GM18526 (cell line): ENCODE measurements around the gene ZNF132.

Experiments used
- POLR2A ChIP-seq: IDR thresholded peaks from 3 replicates; pipeline ENCODE4 v1.6.1; 2011; ENCODE audit not compliant: insufficient read length; ENCODE audit errors: extremely low read depth

ZNF132 gene

GRCh38 chr19:58471736-58472135 is 31.8 kb upstream of the ZNF132 start:
- TF ChIP-seq POLR2A = no peak

DNA sequence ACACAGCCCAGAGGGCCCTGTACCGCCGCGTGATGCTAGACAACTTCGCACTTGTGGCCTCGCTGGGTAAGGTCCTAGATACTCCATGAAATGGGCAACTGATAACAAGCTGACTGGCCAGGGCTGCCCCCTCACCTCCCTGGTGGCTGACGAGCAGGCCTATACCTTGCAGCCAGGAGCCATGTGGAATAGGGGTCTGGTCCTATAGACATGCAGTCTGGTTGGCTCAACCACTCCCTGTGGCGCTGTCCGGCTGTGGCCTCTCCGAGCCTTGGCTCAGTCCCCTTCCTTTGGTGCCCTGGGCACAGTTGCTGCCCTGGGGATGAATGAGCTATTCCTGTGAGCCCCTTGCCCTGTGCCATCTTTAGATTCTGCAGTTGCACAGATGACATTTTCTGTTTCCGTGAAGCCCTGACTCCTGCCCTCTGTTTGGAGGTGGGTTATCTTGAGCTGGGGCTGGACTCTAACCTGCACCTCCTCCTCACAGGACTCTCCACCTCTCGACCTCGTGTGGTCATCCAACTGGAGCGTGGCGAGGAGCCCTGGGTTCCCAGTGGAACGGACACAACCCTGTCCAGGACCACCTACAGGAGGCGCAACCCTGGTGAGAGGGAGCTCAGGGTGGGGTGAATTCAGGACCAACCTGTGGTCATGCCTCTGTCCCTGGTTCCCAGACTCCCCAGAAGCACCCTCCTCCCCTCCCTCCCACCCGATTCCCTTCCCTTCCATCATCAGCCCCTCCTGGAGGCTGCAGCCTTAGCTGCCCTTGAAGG is 29.5 kb upstream of the ZNF132 start:
- no peak for TF ChIP-seq POLR2A

GRCh38 chr19:58468216-58468839 is 28.4 kb upstream of the ZNF132 start:
- TF ChIP-seq POLR2A = no peak

DNA sequence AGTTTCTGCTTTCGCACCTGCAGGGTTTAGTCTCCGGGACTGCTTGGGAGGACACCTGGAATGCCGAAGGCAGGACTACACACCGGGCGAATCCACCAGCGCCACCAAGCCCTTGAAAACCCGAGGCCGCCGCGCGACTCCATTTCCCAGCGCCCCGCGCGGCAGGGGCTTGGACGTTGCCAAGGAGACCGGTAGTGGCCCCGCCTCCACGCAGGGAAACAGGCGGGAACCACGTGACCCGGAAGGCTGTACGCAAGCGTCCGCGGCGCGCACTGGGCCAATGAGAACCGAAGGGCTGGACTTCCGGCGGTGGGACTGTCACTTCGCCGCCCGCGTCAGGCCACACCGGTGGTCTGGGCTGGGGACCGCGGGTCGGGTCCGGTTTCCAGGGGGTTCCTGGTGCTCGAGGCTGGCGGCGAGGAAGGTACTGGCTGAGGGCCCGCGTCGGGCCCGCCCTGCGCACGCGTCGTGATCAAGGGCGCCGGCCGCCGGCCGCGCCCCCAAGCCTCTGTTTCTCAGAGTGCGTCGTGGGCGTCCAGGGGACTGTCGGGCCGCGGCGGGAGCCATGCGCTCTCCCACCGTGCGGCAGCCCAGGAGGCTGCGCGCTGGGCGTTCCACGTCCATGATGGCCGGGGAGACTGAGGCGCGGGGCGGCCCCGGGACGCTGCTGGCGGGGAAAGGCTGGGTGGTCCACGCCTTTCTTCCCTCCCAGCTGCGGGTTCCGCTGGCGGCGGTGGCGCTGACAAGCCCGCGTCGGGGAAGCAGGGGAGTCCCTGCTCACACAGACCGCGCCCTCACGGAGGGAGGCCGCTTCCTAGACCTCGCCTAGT is 27.0 kb upstream of the ZNF132 start, which contains the start of gene ZNF324:
TSS of gene ZNF324 (plus strand) at position 321 of the 830 bp plus-strand sequence. CDS start 2,106 bp downstream, outside the sequence.
- TF ChIP-seq POLR2A = peak; percentile 74

GRCh38 chr19:58466089-58466759 is 26.3 kb upstream of the ZNF132 start:
- no peak for TF ChIP-seq POLR2A

- no peak for TF ChIP-seq POLR2A
Measured at GRCh38 chr19:58460039-58460438, 20.1 kb upstream of the ZNF132 start.

GRCh38 chr19:58456111-58456510 is 16.2 kb upstream of the ZNF132 start:
- no peak for TF ChIP-seq POLR2A

- no peak for TF ChIP-seq POLR2A
Measured at GRCh38 chr19:58455306-58455705, 15.4 kb upstream of the ZNF132 start.

GRCh38 chr19:58453743-58454142 is 13.8 kb upstream of the ZNF132 start:
- no peak for TF ChIP-seq POLR2A

GRCh38 chr19:58451358-58452101 is 11.6 kb upstream of the ZNF132 start, which contains the start of gene ZNF324B:
Gene ZNF324B (plus strand): TSS chr19:58451622. CDS start chr19:58453702, 2,080 bp downstream.
- peak; percentile 65 for TF ChIP-seq POLR2A

DNA sequence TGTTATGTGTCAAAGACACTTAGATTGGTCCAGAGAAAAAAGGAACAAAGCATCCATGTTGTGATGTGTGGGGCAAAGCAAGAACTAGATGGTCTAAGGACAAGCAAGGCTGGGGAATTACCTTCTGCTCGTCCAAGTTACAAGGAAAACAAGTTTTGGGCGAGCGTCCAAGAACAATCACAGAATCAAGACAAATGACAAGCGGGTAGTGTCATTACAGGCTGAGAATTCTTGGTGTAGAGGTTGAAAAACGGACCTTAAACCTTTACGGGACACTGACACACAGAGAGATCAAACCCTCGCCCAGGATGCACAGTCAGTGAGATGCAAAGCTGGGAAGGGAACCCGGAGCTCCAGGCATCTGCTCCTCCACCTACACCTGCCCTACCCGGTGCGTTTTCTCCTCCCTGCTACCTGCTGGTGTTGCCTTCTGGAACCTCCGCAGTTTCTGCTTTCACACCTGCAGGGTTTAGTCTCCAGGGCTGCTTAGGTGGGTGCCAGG is 11.0 kb upstream of the ZNF132 start:
- no peak for TF ChIP-seq POLR2A

DNA sequence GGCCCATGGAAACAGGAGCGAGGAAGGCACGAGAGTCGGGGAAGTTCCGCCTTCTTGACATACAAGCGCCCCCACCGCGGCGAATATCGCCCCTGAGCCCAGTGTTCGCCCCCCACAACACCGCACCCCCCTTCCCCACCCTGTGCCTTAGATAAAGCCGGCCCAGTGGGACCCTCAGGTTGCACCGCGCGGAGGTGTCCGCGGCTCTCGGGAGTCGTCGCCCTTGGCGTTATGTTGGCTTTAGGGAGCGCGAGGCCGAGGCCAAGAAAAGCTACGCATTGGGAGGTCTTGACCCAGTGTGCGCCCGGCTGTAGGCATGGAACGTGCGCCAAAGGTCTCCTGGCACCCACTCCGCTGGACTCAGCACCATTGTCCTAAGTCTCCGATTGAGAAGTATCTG is 603 bp upstream of the ZNF132 start:
- no peak for TF ChIP-seq POLR2A

DNA sequence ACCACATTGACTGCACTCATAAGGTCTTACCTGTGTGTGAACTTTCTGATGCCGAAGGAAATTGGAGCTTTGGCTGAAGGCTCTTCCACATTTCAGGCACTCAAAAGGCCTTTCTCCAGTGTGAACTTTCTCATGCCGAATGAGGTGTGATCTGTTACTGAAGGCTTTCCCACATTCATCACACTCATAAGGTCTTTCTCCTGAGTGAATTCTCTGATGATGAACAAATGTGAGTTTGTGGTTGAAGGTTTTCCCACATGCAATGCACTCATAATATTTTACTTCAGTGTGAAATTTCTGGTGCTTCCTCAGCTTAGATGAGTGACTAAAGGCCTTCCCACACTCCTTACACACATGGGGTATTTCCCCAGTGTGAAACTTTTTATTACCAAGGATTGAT is 5.7 kb downstream of the ZNF132 start:
- no peak for TF ChIP-seq POLR2A

DNA sequence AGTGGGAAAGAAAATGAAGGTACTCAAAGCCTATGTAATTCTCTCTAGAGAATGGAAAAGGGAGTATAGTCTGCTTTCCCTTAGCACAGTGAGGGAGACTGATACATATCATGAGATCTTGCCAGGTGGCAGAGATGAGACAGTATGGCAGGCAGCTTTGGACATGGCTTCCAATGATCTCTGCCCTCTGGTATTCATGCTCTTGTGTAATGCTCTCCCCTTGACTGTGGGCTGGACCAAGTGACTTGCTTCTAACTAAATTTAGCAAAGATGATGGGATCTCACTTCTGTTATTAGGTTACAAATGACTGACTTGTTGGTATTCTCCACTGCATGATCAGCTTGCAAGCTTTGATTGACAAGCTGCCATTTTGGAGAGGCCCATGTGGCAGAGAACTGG is 10.2 kb downstream of the ZNF132 start:
- no peak for TF ChIP-seq POLR2A
